Measurements from ENCODE around the gene PDE1C. TPM values are rescaled to one million over a fixed set of nuclear protein-coding genes. Genes with fewer than 3 reads are reported as not detected.

Gene PDE1C
- polyA plus RNA-seq, 6 donors from 2014 or later: not detected

- no peaks in the 10 kb centered on the region for H3K4me1 Mint-ChIP-seq
- H3K4me3 Mint-ChIP-seq: no peak overlapping the region
- no peaks in the 10 kb centered on the region for H3K36me3 Mint-ChIP-seq
- H3K9me3 Mint-ChIP-seq: peaks cover 0 to 27% (median 10%) of the 10 kb centered on the region in 7 donors
- H3K27me3 Mint-ChIP-seq: peaks cover 0 to 3% (median 0%) of the 10 kb centered on the region in 3 donors
- H3K27ac Mint-ChIP-seq: no peak overlapping the region
- DNase-seq (no peak), ATAC-seq (ENCODE audit: low read depth in 2 of 2) (no peak)
Measured at GRCh38 chr7:31933481-31933880, 136.7 kb downstream of the PDE1C start.

- Mint-ChIP-seq H3K36me3 (no peaks in the 10 kb centered on the region), H3K4me3 (no peak overlapping the region), H3K4me1 (no peaks in the 10 kb centered on the region), H3K27me3 (peaks cover 0 to 3% (median 0%) of the 10 kb centered on the region in 3 donors), H3K27ac (peak overlapping the region in 1 of 6 donors; percentile 44), H3K9me3 (peaks cover 0 to 17% (median 10%) of the 10 kb centered on the region in 7 donors)
- DNase-seq (no peak), ATAC-seq (ENCODE audit: low read depth in 2 of 2) (no peak)
Measured at GRCh38 chr7:31926991-31927584, 143.1 kb downstream of the PDE1C start.

GRCh38 chr7:31925753-31926454 is 144.3 kb downstream of the PDE1C start:
- Mint-ChIP-seq H3K36me3 (no peaks in the 10 kb centered on the region), H3K27me3 (peaks cover 0 to 3% (median 0%) of the 10 kb centered on the region in 3 donors), H3K9me3 (peaks cover 0 to 13% (median 3%) of the 10 kb centered on the region in 7 donors), H3K4me3 (no peak overlapping the region), H3K4me1 (no peaks in the 10 kb centered on the region), H3K27ac (no peak overlapping the region)
- ATAC-seq (ENCODE audit: low read depth in 2 of 2) (no peak), DNase-seq (no peak)

GRCh38 chr7:31924251-31924650 is 146.0 kb downstream of the PDE1C start:
- Mint-ChIP-seq H3K27ac (no peak overlapping the region), H3K4me3 (no peak overlapping the region), H3K4me1 (no peaks in the 10 kb centered on the region), H3K9me3 (peaks cover 0 to 9% (median 3%) of the 10 kb centered on the region in 7 donors), H3K36me3 (no peaks in the 10 kb centered on the region), H3K27me3 (peaks cover 0 to 2% (median 0%) of the 10 kb centered on the region in 3 donors)
- DNase-seq: no peak
- ATAC-seq (ENCODE audit: low read depth in 2 of 2): no peak

- Mint-ChIP-seq H3K4me3 (no peak overlapping the region), H3K36me3 (no peaks in the 10 kb centered on the region), H3K4me1 (no peaks in the 10 kb centered on the region), H3K27ac (no peak overlapping the region), H3K27me3 (no peaks in the 10 kb centered on the region), H3K9me3 (peaks cover 0 to 5% (median under 1%) of the 10 kb centered on the region in 7 donors)
- no peak for ATAC-seq (ENCODE audit: low read depth in 2 of 2)
- DNase-seq: no peak
Measured at GRCh38 chr7:31922848-31923247, 147.4 kb downstream of the PDE1C start.

GRCh38 chr7:31921047-31921446 is 149.2 kb downstream of the PDE1C start:
- no peaks in the 10 kb centered on the region for H3K27me3 Mint-ChIP-seq
- H3K4me1 Mint-ChIP-seq: no peaks in the 10 kb centered on the region
- DNase-seq: no peak
- H3K9me3 Mint-ChIP-seq: peaks cover 0 to 4% (median 0%) of the 10 kb centered on the region in 7 donors
- no peak overlapping the region for H3K27ac Mint-ChIP-seq
- H3K4me3 Mint-ChIP-seq: no peak overlapping the region
- no peak for ATAC-seq (ENCODE audit: low read depth in 2 of 2)
- no peaks in the 10 kb centered on the region for H3K36me3 Mint-ChIP-seq

GRCh38 chr7:31919678-31920369 is 150.4 kb downstream of the PDE1C start:
- no peaks in the 10 kb centered on the region for H3K27me3 Mint-ChIP-seq

GRCh38 chr7:31918706-31919393 is 151.4 kb downstream of the PDE1C start:
- no peaks in the 10 kb centered on the region for H3K27me3 Mint-ChIP-seq
- no peak for DNase-seq
- H3K27ac Mint-ChIP-seq: no peak overlapping the region
- H3K4me3 Mint-ChIP-seq: no peak overlapping the region
- H3K36me3 Mint-ChIP-seq: no peaks in the 10 kb centered on the region
- H3K9me3 Mint-ChIP-seq: peaks cover 0 to 4% (median 0%) of the 10 kb centered on the region in 7 donors
- ATAC-seq (ENCODE audit: low read depth in 2 of 2): no peak
- H3K4me1 Mint-ChIP-seq: no peaks in the 10 kb centered on the region

More at GRCh38 chr7:31919678-31920369, 150.4 kb downstream of the PDE1C start:
- no peak for DNase-seq
- Mint-ChIP-seq H3K27ac (no peak overlapping the region), H3K36me3 (no peaks in the 10 kb centered on the region), H3K4me3 (no peak overlapping the region), H3K9me3 (peaks cover 0 to 4% (median 0%) of the 10 kb centered on the region in 7 donors), H3K4me1 (no peaks in the 10 kb centered on the region)
- no peak for ATAC-seq (ENCODE audit: low read depth in 2 of 2)

- Mint-ChIP-seq H3K27me3 (no peaks in the 10 kb centered on the region), H3K36me3 (no peaks in the 10 kb centered on the region), H3K27ac (no peak overlapping the region), H3K4me3 (no peak overlapping the region), H3K4me1 (no peaks in the 10 kb centered on the region), H3K9me3 (peaks cover 0 to 4% (median 0%) of the 10 kb centered on the region in 7 donors)
- DNase-seq: no peak
- no peak for ATAC-seq (ENCODE audit: low read depth in 2 of 2)
Measured at GRCh38 chr7:31917256-31917655, 153.0 kb downstream of the PDE1C start.

GRCh38 chr7:31910191-31910590 is 160.0 kb downstream of the PDE1C start:
- no peak for ATAC-seq (ENCODE audit: low read depth in 2 of 2)
- Mint-ChIP-seq H3K4me3 (no peak overlapping the region), H3K4me1 (no peaks in the 10 kb centered on the region), H3K9me3 (peaks cover 0 to 5% (median 0%) of the 10 kb centered on the region in 7 donors), H3K36me3 (no peaks in the 10 kb centered on the region), H3K27me3 (no peaks in the 10 kb centered on the region), H3K27ac (no peak overlapping the region)
- DNase-seq: no peak

GRCh38 chr7:31906479-31907171 is 163.6 kb downstream of the PDE1C start:
- H3K27me3 Mint-ChIP-seq: no peaks in the 10 kb centered on the region
- H3K9me3 Mint-ChIP-seq: peaks cover 0 to 5% (median 2%) of the 10 kb centered on the region in 7 donors
- H3K4me1 Mint-ChIP-seq: no peaks in the 10 kb centered on the region
- H3K27ac Mint-ChIP-seq: no peak overlapping the region
- no peaks in the 10 kb centered on the region for H3K36me3 Mint-ChIP-seq
- DNase-seq (no peak), ATAC-seq (ENCODE audit: low read depth in 2 of 2) (no peak)
- no peak overlapping the region for H3K4me3 Mint-ChIP-seq

- DNase-seq: no peak
- no peak overlapping the region for H3K4me3 Mint-ChIP-seq
- no peaks in the 10 kb centered on the region for H3K4me1 Mint-ChIP-seq
- ATAC-seq (ENCODE audit: low read depth in 2 of 2): no peak
- no peaks in the 10 kb centered on the region for H3K27me3 Mint-ChIP-seq
- no peaks in the 10 kb centered on the region for H3K36me3 Mint-ChIP-seq
- peaks cover 0 to 3% (median 0%) of the 10 kb centered on the region in 7 donors for H3K9me3 Mint-ChIP-seq
- no peak overlapping the region for H3K27ac Mint-ChIP-seq
Measured at GRCh38 chr7:31903962-31904361, 166.2 kb downstream of the PDE1C start.
